NCI-H774 (cell line): ENCODE measurements around the gene FBXL7.

Experiments
- DNase-seq: peaks from one replicate; lab custom pipeline; 2025; lab: John Stamatoyannopoulos, UW

Gene FBXL7

GRCh38 chr5:15545082-15545481 lies 45.1 kb downstream of the FBXL7 start:
- no peak for DNase-seq

- no peak for DNase-seq
Observed at GRCh38 chr5:15547261-15547839, 47.4 kb downstream of the FBXL7 start.

GRCh38 chr5:15549961-15550360 lies 50.0 kb downstream of the FBXL7 start:
- no peak for DNase-seq

DNA sequence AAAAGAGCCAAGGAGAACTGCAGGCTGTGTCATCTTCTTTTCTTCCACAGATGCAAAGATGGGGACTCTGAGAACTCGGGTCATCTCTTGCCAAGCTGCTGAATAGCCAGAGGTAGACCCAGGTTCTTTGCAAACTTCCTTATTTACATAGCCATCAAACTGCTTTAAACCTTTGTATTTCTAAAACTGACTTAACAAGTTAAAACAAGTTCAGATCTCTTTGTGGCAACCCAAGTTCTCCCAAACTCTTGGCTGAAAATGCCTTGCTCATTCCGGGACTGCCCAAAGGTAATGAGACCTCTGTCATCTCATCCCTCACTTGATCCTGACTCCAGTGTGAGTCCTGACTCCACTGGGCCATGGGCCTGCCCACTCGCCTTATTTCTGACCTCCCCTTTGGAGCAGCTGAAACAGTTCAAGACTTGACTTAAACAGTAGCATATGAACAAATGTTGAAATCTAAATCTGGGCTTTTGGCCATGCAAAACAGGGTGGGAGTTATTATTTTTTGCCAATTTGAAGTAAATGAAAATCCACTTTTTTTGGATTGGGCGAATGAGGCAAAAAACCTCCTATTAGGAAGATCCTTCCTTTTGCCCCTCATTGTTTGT lies 50.6 kb downstream of the FBXL7 start:
- DNase-seq = no peak

GRCh38 chr5:15551113-15551504 lies 51.1 kb downstream of the FBXL7 start:
- no peak for DNase-seq

- DNase-seq = no peak
Observed at GRCh38 chr5:15554542-15554941, 54.6 kb downstream of the FBXL7 start.

DNA sequence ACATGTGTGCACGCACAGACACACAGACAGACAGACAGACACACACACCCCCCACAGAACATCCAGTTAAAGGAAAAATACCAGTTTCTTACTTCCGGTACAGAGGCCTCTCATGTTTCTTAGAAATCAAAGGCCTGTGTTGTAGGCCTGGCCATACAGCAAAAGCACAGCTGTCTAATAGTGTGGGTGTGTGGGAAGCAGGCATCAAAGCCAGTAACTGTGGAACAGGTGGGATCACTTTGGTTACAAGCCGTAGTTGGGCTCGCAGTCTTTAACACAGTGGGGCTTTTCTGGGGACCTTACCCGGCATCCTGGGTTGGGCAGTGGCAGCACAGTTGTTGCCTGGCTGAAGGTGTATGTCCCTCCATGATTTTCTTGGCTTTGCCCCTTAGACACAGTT lies 55.2 kb downstream of the FBXL7 start:
- DNase-seq = no peak

DNA sequence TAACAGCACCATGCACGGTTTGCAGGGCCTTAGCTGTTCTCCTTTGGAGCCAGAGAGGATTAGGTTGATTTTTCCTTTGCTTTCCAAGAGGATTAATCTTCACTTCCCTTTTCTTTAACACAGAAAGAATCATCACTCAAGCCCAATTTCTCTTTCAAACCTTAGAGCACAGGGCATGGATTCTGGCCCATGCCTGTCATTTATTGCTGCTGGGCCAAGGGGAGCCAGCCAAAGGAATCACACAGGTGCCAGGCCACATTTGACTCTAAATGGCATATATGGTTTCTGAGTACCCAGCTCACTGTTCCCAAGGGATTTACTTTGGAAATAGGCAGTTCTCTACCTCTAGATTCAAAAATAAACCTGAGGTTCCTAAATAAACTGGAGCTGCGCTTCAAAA lies 58.3 kb downstream of the FBXL7 start:
- no peak for DNase-seq

GRCh38 chr5:15558681-15559080 lies 58.7 kb downstream of the FBXL7 start:
- no peak for DNase-seq

- DNase-seq = no peak
Observed at GRCh38 chr5:15560421-15560820, 60.4 kb downstream of the FBXL7 start.

- DNase-seq = no peak
Observed at GRCh38 chr5:15564523-15564922, 64.5 kb downstream of the FBXL7 start.

- no peak for DNase-seq
Observed at GRCh38 chr5:15564957-15565356, 65.0 kb downstream of the FBXL7 start.

DNA sequence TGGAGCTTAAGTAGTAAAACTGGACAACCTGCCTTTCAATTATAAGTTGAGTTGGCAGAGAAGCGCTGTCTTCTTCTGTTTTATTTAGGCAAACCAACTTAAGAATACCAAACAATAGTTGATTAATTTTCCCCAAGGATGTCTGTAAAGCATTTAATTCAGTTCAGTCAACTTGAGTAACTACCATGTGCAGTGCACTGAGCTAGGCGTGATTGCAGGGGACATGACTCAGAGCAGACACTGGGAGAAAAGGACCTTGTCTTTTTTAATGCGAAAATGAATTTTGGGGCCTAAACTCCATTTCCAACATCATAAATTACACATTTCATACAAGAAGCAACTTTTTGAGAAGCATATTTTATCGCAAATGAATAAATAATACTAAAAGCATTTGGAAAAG lies 66.3 kb downstream of the FBXL7 start:
- DNase-seq = no peak

GRCh38 chr5:15566789-15567188 lies 66.8 kb downstream of the FBXL7 start:
- DNase-seq = no peak

GRCh38 chr5:15570491-15570890 lies 70.5 kb downstream of the FBXL7 start:
- no peak for DNase-seq

DNA sequence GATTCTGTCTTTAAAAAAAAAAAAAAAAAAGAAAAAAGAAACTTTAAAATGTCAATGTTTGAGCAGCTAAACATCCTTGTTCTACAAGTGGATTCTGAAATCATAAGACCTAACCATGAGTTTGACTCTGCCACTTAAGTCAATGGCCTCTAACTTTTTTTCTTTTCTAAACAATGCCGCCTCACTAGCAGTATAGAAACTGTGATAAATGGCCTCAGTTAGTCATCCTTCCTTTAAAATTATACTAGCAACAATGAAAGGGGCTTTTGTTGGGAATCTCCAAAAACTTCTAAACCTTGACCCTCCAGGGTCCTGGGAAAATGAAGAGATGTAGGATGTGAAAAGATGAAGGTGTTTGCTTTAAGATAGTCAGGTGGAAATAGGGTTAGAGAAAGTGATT lies 71.1 kb downstream of the FBXL7 start:
- no peak for DNase-seq

- no peak for DNase-seq
Observed at GRCh38 chr5:15571618-15572017, 71.6 kb downstream of the FBXL7 start.

DNA sequence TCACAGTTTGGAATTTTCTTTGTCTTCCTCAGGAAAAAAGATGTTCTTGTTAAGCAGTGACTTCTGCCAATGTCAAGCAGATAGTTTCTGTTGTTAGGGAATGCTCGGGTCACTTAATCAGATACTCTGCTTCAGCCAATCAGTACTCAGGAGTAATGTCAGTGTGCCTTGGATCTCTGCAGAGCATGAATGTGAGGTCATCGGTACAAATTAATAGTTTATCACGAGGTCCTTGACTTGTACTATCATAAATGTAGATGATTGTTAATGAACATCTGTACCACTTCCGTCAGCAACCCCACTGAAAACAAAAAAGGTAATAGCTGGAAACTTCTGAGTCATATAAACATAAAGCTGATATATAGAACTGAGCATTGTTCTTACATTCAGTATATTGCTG lies 73.6 kb downstream of the FBXL7 start:
- no peak for DNase-seq

GRCh38 chr5:15574128-15574527 lies 74.1 kb downstream of the FBXL7 start:
- no peak for DNase-seq

DNA sequence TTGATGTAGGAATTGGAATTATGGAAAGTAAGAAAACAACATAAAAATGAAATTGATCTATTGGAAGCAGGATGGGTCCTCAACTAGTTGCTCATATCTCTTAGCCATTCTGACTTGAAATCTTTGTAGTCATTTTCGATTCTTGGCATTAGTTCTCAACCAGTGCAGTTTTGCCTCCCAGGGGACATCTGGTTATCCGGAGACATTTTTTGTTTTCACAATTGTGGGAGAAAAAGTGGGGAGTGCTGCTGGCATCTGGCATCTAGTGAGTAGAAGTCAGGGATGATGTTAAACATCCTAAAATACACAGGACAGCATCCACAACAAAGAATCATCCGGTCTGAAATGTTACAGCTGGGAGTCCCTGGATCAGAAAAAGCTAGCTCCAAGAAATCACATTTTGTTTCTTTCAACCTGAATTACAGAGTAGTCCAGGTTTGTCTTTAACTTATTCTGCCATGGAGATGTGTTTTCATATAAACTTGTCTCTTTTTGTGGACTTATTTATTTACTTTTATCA lies 74.9 kb downstream of the FBXL7 start:
- no peak for DNase-seq

- DNase-seq = no peak
Observed at GRCh38 chr5:15575666-15576065, 75.7 kb downstream of the FBXL7 start.

DNA sequence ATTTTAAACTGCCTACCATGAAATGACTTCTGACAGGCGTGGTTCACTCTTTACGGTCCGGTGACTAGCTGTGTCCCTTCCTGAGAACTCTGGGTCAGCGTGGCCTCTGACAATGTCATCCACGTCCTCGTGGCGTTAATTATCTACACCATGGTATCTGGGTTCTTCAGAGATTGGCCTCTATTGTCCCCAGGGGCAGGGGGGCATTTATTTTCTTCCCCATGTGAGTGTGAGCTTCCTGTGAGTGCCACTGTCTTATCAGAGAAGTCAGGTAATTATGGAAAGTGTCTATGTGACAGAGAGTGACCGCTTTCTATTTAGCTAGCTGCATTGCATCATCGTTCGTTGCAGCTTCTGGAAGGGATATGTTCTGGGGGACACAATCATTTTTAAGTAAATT lies 77.2 kb downstream of the FBXL7 start:
- DNase-seq = no peak

DNA sequence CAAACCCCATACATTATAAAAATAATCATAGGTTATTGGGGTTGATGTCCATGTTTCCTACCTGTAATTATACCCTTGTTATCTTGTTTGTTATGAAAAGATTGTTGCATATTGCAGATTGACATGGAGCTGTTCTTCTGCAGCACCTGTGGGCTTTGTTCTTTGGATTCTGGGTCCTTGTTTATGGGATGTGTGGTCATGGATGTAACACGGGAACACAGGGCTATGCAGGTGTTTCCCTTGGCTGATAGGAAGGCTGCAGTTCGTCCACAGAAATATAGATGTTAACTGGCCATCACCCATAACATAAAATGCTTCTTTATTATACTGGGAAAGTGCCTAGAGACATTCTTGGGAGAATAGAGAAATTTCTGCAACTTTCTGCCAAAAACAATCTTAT lies 77.9 kb downstream of the FBXL7 start:
- DNase-seq = no peak
